Urinary bladder (tissue), 4 donors: ENCODE data around the gene HDHD3. TPM values are rescaled to one million over a fixed set of nuclear protein-coding genes. Genes with fewer than 3 reads are reported as not detected.

Experiments used
- DNase-seq: peaks from one replicate; pipeline ENCODE4 v3.0.0-alpha.2; 2015; ENCODE audit errors: extremely low spot score
- H3K27ac ChIP-seq: one replicate; pipeline ENCODE4 v1.5.1; 2013; ENCODE audit warnings: low read depth, mild to moderate bottlenecking, moderate library complexity
- H3K36me3 ChIP-seq: one replicate; pipeline ENCODE4 v1.6.1; 2013; ENCODE audit warnings: mild to moderate bottlenecking, moderate library complexity; ENCODE audit not compliant: insufficient read depth
- H3K4me1 ChIP-seq: one replicate; pipeline ENCODE4 v1.6.1; 2013; ENCODE audit warnings: mild to moderate bottlenecking, moderate library complexity; ENCODE audit not compliant: insufficient read depth
- H3K4me3 ChIP-seq: one replicate; pipeline ENCODE4 v1.5.1; 2013; ENCODE audit warnings: low read depth, low read length
- WGBS: extraction: QIAGEN DNeasy Blood & Tissue Kit; methylation state at CpG from one replicate; pipeline ENCODE4 v1.1.7; 2013; 5-methylcytosine and 5-hydroxymethylcytosine counted together
- polyA plus RNA-seq: library from polyadenylated mRNA; stranded (reverse); fragments of 200-250 nt; gene quantifications from one replicate; pipeline ENCODE4 v1.2.3, GENCODE V29; 2013
- total RNA-seq: library from RNA; depleted of rRNA; stranded (reverse); fragments of >200 nt; gene quantifications from one replicate; pipeline ENCODE4 v1.2.3, GENCODE V29; 2014
- donor health status: healthy with polysubstance abuse.
- donor health status: healthy.

HDHD3 gene
- total and polyA plus RNA-seq, 2 donors: 5.1 to 32.2 TPM

DNA sequence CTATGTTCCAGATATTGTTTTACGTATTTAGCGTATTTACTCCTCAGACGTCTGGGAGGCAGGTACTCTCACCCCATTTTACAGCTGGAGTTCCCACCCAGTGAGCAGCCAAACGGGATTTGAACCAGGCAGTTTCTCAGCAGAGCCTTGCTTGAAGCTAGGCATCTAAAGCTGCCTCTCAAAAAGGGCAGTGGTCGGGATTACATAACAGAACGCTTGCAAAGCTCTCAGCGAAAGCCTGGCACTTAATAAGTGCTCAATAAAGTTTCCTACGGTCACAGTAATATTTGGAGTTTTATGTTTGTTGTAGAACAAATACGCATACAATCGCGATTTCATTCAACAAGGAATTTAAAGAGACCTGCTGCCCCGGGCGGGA is 27.7 kb downstream of the HDHD3 start:
- Histone ChIP-seq H3K27ac (no peak overlapping the region), H3K36me3 (no peaks in the 10 kb centered on the region), H3K4me3 (peak overlapping the region; percentile 57), H3K4me1 (no peaks in the 10 kb centered on the region)
- DNase-seq: no peak
- 23% methylated on average over 13 of the region's 13 CpGs for WGBS

GRCh38 chr9:113348437-113348836 is 28.3 kb downstream of the HDHD3 start:
- H3K4me3 ChIP-seq: no peak overlapping the region
- H3K36me3 ChIP-seq: no peaks in the 10 kb centered on the region
- H3K4me1 ChIP-seq: no peaks in the 10 kb centered on the region
- no peak overlapping the region for H3K27ac ChIP-seq
- WGBS: 84% methylated on average over 3 of the region's 3 CpGs
- DNase-seq: no peak

DNA sequence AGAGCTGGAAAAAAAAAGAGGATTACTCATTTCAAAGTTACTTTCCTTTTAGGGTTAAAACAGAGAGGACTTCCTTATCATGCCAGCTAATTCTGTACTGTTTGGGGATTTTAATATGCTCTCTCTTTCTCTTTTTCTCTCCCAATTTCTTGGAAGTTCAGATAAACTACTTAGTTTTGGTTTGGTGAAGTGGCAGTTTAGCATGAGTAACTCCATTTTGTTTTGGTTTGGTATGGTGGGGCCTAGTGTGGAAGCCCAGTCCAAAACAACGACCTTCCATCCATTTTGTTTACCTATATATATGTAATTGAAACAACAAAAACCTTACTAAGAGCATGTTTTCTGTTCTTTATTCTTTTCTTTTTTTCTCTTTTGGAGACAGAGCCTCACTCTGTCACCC is 31.1 kb downstream of the HDHD3 start:
- 0% methylated on average over 1 of the region's 1 CpG for WGBS
- Histone ChIP-seq H3K4me1 (no peaks in the 10 kb centered on the region), H3K27ac (no peak overlapping the region), H3K36me3 (no peaks in the 10 kb centered on the region), H3K4me3 (no peak overlapping the region)
- DNase-seq: no peak

GRCh38 chr9:113345190-113345589 is 31.6 kb downstream of the HDHD3 start:
- H3K4me1 ChIP-seq: no peaks in the 10 kb centered on the region
- no peak overlapping the region for H3K4me3 ChIP-seq
- DNase-seq: no peak
- 49% methylated on average over 2 of the region's 2 CpGs for whole genome bisulfite sequencing
- no peak overlapping the region for H3K27ac ChIP-seq
- no peaks in the 10 kb centered on the region for H3K36me3 ChIP-seq

- H3K4me1 ChIP-seq: no peaks in the 10 kb centered on the region
- WGBS: 15% methylated on average over 1 of the region's 1 CpG
- DNase-seq: peak; percentile 82
- H3K4me3 ChIP-seq: no peak overlapping the region
- H3K27ac ChIP-seq: no peak overlapping the region
- no peaks in the 10 kb centered on the region for H3K36me3 ChIP-seq
Measured at GRCh38 chr9:113343732-113344231, 33.0 kb downstream of the HDHD3 start.

- no peaks in the 10 kb centered on the region for H3K4me1 ChIP-seq
- no peak for DNase-seq
- no peaks in the 10 kb centered on the region for H3K36me3 ChIP-seq
- no peak overlapping the region for H3K27ac ChIP-seq
- WGBS: 68% methylated on average over 9 of the region's 9 CpGs
- no peak overlapping the region for H3K4me3 ChIP-seq
Measured at GRCh38 chr9:113341712-113342410, 34.9 kb downstream of the HDHD3 start.

GRCh38 chr9:113340011-113340699 is 36.6 kb downstream of the HDHD3 start, which contains the start of gene WDR31:
WDR31 (minus strand) TSS chr9:113340275; CDS start chr9:113332022, 8,253 bp downstream.
- Histone ChIP-seq H3K4me3 (peak within 1 kb of the TSS; percentile 69), H3K36me3 (no peaks in the 10 kb centered on the region), H3K4me1 (no peaks in the 10 kb centered on the region), H3K27ac (peak within 1 kb of the TSS; percentile 66)
- peak; percentile 70 for DNase-seq
- WGBS: under 1% methylated on average over 46 of the region's 46 CpGs

DNA sequence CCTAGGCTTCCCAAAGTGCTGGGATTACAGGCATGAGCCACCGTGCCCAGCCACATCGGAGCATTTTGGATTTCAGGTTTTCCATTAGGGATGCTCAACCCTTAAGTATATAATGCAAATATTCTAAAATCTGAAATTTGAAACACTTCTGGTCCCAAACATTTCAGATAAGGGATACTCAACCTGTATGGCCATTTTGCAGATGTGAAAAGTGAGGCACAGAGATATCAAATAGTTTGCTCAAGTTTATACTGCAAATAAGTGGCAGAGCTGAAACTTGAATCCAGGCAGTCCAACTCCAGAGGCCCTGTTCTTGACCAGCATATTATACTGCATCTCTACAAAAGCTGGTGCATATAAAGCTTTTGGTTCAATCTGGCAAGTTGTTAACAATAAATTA is 39.1 kb downstream of the HDHD3 start:
- no peak for DNase-seq
- no peaks in the 10 kb centered on the region for H3K4me1 ChIP-seq

DNA sequence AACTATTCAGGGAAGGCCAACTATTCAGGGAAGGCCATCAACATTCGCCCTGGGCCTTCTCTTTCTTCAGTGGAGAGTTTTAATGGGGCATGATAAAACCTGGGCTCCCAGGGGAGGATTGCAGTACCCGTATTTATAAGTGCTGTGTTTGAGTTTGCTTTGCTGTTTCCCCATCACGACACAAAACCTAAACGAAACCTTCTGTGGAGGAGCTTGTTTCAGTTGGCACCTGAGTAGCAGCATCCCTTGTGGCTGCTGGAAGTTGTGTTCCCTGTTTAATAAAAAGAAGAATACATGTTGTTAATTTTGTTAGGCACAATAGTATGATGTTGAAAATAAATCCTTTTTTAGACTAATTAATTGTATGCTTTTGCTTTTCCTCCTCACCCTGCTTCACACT is 45.0 kb downstream of the HDHD3 start:
- no peak overlapping the region for H3K27ac ChIP-seq
- no peaks in the 10 kb centered on the region for H3K4me1 ChIP-seq
- no peak for DNase-seq
- no peaks in the 10 kb centered on the region for H3K36me3 ChIP-seq
- no peak overlapping the region for H3K4me3 ChIP-seq
- WGBS: 54% methylated on average over 4 of the region's 4 CpGs

More for the DNA sequence above, 39.1 kb downstream of the HDHD3 start:
- no peaks in the 10 kb centered on the region for H3K36me3 ChIP-seq
- WGBS: 96% methylated on average over 2 of the region's 2 CpGs
- no peak overlapping the region for H3K4me3 ChIP-seq
- H3K27ac ChIP-seq: no peak overlapping the region

DNA sequence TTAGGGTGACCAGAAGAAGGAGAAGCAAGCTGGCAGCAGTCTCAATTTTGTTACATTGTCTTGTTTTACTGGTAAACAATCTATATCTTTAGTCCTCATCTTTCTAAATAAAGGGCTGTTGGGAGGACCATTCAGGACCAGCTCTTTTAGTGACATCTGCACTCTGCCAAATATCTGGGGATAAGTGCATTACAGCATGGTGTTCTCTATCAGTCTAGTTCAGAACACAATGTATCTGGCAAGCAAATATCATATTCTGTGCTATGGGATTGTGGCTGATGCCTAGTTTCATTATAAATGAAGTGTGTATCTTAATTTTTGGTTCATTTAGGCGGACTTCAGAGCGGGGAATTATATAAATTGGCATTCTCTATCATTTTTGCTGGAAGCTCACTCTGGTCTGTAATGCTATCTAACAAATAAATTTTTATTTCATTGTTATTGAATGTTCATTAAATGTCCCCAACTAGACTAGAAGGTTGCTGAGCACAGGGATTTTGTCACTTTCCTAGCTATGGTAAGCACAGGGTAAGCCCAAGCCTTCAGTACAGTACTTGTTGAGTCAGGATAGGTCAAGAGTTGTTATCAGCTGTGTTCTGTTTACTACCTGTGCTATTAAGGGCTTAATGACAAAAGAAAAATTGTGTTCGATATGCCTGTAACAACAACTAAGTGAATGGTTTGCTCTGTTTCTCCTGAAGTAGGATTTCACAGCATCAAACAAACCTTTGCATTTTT is 48.6 kb downstream of the HDHD3 start:
- no peak for DNase-seq
- Histone ChIP-seq H3K36me3 (no peaks in the 10 kb centered on the region), H3K4me3 (no peak overlapping the region), H3K4me1 (no peaks in the 10 kb centered on the region), H3K27ac (no peak overlapping the region)
- WGBS: 94% methylated on average over 3 of the region's 3 CpGs

- Histone ChIP-seq H3K27ac (no peak overlapping the region), H3K36me3 (no peaks in the 10 kb centered on the region), H3K4me1 (no peaks in the 10 kb centered on the region), H3K4me3 (no peak overlapping the region)
- no peak for DNase-seq
- 97% methylated on average over 4 of the region's 4 CpGs for WGBS
Measured at GRCh38 chr9:113326230-113326629, 50.6 kb downstream of the HDHD3 start.
